CD8-positive, alpha-beta T cell (primary cell): ENCODE measurements around the gene OR4K5. TPM values are rescaled to one million over a fixed set of nuclear protein-coding genes. Genes with fewer than 3 reads are reported as not detected.

Source experiments
- total RNA-seq, 46 experiments: library from RNA in 2 of 46; stranded (reverse) in 2 of 46; gene quantifications; one replicate each; pipeline ENCODE4 v1.2.3 and lab custom pipeline; 2021 to 2026

The OR4K5 gene
- total RNA-seq, 2 experiments from 2014 or later: not detected

Other genes starting within 250 kb of the OR4K5 start
- gene OR11H2, start 206.7 kb upstream of the OR4K5 start, total RNA-seq: not detected
- gene OR4Q3, start 177.0 kb upstream of the OR4K5 start, total RNA-seq: not detected
- not detected for gene OR4M1, start 147.1 kb upstream of the OR4K5 start, total RNA-seq
- not detected for gene OR4N2, start 116.8 kb upstream of the OR4K5 start, total RNA-seq
- gene OR4K2, start 45.5 kb upstream of the OR4K5 start, total RNA-seq: not detected
- not detected for gene OR4K1, start 10.3 kb downstream of the OR4K5 start, total RNA-seq
- gene OR4K15, start 55.0 kb downstream of the OR4K5 start, total RNA-seq: not detected
- not detected for gene OR4Q2, start 81.6 kb downstream of the OR4K5 start, total RNA-seq
- gene OR4K14, start 98.7 kb downstream of the OR4K5 start, total RNA-seq: not detected
- gene OR4K13, start 115.4 kb downstream of the OR4K5 start, total RNA-seq: not detected
- not detected for gene OR4L1, start 139.4 kb downstream of the OR4K5 start, total RNA-seq
- not detected for gene OR4K17, start 190.1 kb downstream of the OR4K5 start, total RNA-seq
- gene OR4N5, start 218.2 kb downstream of the OR4K5 start, total RNA-seq: not detected